Transverse colon (tissue), 4 donors: Measurements from ENCODE around the gene SPEF2.

ENCODE experiments used
- EP300 ChIP-seq: sonication (generic); formaldehyde crosslinking; IDR thresholded peaks from one replicate; pipeline ENCODE4 v1.6.1; 2017; ENCODE audit warnings: antibody characterized with exemption, low read depth
- POLR2A ChIP-seq: fragments of 450-650 bp; IDR thresholded peaks from one replicate; pipeline ENCODE4 v1.6.1; 2016; ENCODE audit warnings: antibody characterized with exemption, mild to moderate bottlenecking, moderate library complexity
- POLR2AphosphoS5 ChIP-seq, 3 donors: sonication (generic); formaldehyde crosslinking; IDR thresholded peaks; one replicate each; pipeline ENCODE4 v1.6.1; 2016; ENCODE audit warnings: antibody characterized with exemption in 3 of 3
- TF ChIP-seq, protein P1 (sequence below), 5 experiments: fragments of 200-600 bp in 3 of 5; fragments of 450-650 bp in 2 of 5; sonication (generic) in 3 of 5; IDR thresholded peaks; 1 replicate in 2 of 5; 2 replicates in 3 of 5; pipeline ENCODE4 v1.5.1; 2016 to 2017; ENCODE audit warnings: antibody characterized with exemption in 5 of 5, inconsistent platforms in 3 of 5, mild to moderate bottlenecking in 2 of 5, moderate library complexity in 1 of 5

GRCh38 chr5:35835796-35836742 lies 218.4 kb downstream of the SPEF2 start:
- TF ChIP-seq POLR2A (no peak), POLR2AphosphoS5 (IDR thresholded peaks at IDR 0.05) (no peak), EP300 (no peak)
- TF ChIP-seq, protein P1, sequence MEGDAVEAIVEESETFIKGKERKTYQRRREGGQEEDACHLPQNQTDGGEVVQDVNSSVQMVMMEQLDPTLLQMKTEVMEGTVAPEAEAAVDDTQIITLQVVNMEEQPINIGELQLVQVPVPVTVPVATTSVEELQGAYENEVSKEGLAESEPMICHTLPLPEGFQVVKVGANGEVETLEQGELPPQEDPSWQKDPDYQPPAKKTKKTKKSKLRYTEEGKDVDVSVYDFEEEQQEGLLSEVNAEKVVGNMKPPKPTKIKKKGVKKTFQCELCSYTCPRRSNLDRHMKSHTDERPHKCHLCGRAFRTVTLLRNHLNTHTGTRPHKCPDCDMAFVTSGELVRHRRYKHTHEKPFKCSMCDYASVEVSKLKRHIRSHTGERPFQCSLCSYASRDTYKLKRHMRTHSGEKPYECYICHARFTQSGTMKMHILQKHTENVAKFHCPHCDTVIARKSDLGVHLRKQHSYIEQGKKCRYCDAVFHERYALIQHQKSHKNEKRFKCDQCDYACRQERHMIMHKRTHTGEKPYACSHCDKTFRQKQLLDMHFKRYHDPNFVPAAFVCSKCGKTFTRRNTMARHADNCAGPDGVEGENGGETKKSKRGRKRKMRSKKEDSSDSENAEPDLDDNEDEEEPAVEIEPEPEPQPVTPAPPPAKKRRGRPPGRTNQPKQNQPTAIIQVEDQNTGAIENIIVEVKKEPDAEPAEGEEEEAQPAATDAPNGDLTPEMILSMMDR (IDR thresholded peaks at IDR 0.05), result no peak
